ENCODE data around the gene GSE1.

GSE1 gene

GRCh38 chr16:85634747-85635544 lies 21.8 kb downstream of the GSE1 start:
- no peak for DNase-seq (ENCODE audit: low read depth, low spot score)
- TF ChIP-seq CTCF (IDR thresholded peaks at IDR 0.05; ENCODE audit: low read depth, low read length): peak; percentile 13
- in situ Hi-C loops (cut with HindIII; ENCODE audit: low sequenced_read_pairs): no loop called here
- no peak overlapping the region for H3K4me3 ChIP-seq (ENCODE audit: low read depth, low read length)

- no peak for DNase-seq (ENCODE audit: low read depth, low spot score)
- no peak overlapping the region for H3K4me3 ChIP-seq (ENCODE audit: low read depth, low read length)
- TF ChIP-seq CTCF (IDR thresholded peaks at IDR 0.05; ENCODE audit: low read depth, low read length): no peak
- in situ Hi-C loops (cut with HindIII; ENCODE audit: low sequenced_read_pairs): no loop called here
Measured at GRCh38 chr16:85635545-85636140, 22.5 kb downstream of the GSE1 start.

- in situ Hi-C loops (cut with HindIII; ENCODE audit: low sequenced_read_pairs): no loop called here
- no peak for DNase-seq (ENCODE audit: low read depth, low spot score)
- TF ChIP-seq CTCF (IDR thresholded peaks at IDR 0.05; ENCODE audit: low read depth, low read length): no peak
- H3K4me3 ChIP-seq (ENCODE audit: low read depth, low read length): no peak overlapping the region
Measured at GRCh38 chr16:85636234-85636812, 23.2 kb downstream of the GSE1 start.

- H3K4me3 ChIP-seq (ENCODE audit: low read depth, low read length): no peak overlapping the region
- TF ChIP-seq CTCF (IDR thresholded peaks at IDR 0.05; ENCODE audit: low read depth, low read length): no peak
- in situ Hi-C loops (cut with HindIII; ENCODE audit: low sequenced_read_pairs): no loop called here
- DNase-seq (ENCODE audit: low read depth, low spot score): no peak
Measured at GRCh38 chr16:85637061-85637807, 24.1 kb downstream of the GSE1 start.

GRCh38 chr16:85637808-85638647 lies 24.9 kb downstream of the GSE1 start:
- no peak for TF ChIP-seq CTCF (IDR thresholded peaks at IDR 0.05; ENCODE audit: low read depth, low read length)
- H3K4me3 ChIP-seq (ENCODE audit: low read depth, low read length): no peak overlapping the region
- no peak for DNase-seq (ENCODE audit: low read depth, low spot score)
- in situ Hi-C loops (cut with HindIII; ENCODE audit: low sequenced_read_pairs): no loop called here

All from astrocyte of the spinal cord (primary cell).